OCI-LY7 (cell line): Measurements from ENCODE around the gene ADAT1. TPM values are rescaled to one million over a fixed set of nuclear protein-coding genes. Genes with fewer than 3 reads are reported as not detected.

ENCODE experiments used
- BruUV-seq: library from RNA; stranded (reverse); fragments of 400-500 nt; replicated peaks from 2 replicates; lab custom pipeline; 2021; lab: Mats Ljungman, UMichigan
- CTCF ChIA-PET: fragments of 300-600 bp; sonication (Branson Sonifier 250); formaldehyde crosslinking; loops from one replicate; lab custom pipeline; 2022; ENCODE audit warnings: antibody characterized with exemption; ENCODE audit not compliant: unreplicated experiment; lab: Charles Lee
- POLR2A ChIA-PET: fragments of 300-600 bp; sonication (Branson Sonifier 250); formaldehyde crosslinking; loops from one replicate; lab custom pipeline; 2022; ENCODE audit warnings: antibody characterized with exemption; lab: Charles Lee
- DNase-seq: peaks from one replicate; pipeline ENCODE4 v3.0.0-alpha.2; 2015; ENCODE audit warnings: low spot score
- H2AFZ ChIP-seq: fragments of 200-600 bp; sonication (generic), shearing (Covaris generic); 2 replicates; pipeline ENCODE4 v1.6.1; 2014; ENCODE audit warnings: mild to moderate bottlenecking, antibody characterized with exemption, low read length, moderate library complexity
- H3K27ac ChIP-seq: fragments of 200-600 bp; sonication (generic); 2 replicates; pipeline ENCODE4 v1.5.1; 2014; ENCODE audit warnings: mixed run types, low read depth, mild to moderate bottlenecking, moderate library complexity, low read length, inconsistent platforms; ENCODE audit not compliant: poor library complexity, severe bottlenecking
- H3K36me3 ChIP-seq: fragments of 200-600 bp; sonication (generic); 2 replicates; pipeline ENCODE4 v1.6.1; 2014; ENCODE audit warnings: mild to moderate bottlenecking, antibody characterized with exemption, low read length, moderate library complexity, mixed read lengths; ENCODE audit not compliant: insufficient read depth
- H3K4me1 ChIP-seq: fragments of 200-600 bp; sonication (generic); 2 replicates; pipeline ENCODE4 v1.5.1; 2014; ENCODE audit warnings: mild to moderate bottlenecking, low read length; ENCODE audit not compliant: insufficient read depth, poor library complexity, severe bottlenecking
- H3K4me2 ChIP-seq: fragments of 200-600 bp; sonication (generic); 2 replicates; pipeline ENCODE4 v1.6.1; 2014; ENCODE audit warnings: mild to moderate bottlenecking, low read length
- H3K4me3 ChIP-seq: fragments of 200-600 bp; sonication (generic); 2 replicates; pipeline ENCODE4 v1.5.1; 2014; ENCODE audit warnings: mild to moderate bottlenecking, low read depth, low read length; ENCODE audit not compliant: poor library complexity, severe bottlenecking
- H3K79me2 ChIP-seq: fragments of 200-600 bp; sonication (generic); 2 replicates; pipeline ENCODE4 v1.6.1; 2016; ENCODE audit warnings: low read depth, mild to moderate bottlenecking, low read length, moderate library complexity, mixed read lengths; ENCODE audit not compliant: insufficient read depth
- H3K9me2 ChIP-seq: fragments of 200-600 bp; sonication (generic); 2 replicates; pipeline ENCODE4 v1.6.1; 2016; ENCODE audit warnings: mild to moderate bottlenecking, low read length, mixed read lengths; ENCODE audit not compliant: insufficient read depth
- H3K9me3 ChIP-seq: fragments of 200-600 bp; sonication (generic); 2 replicates; pipeline ENCODE4 v1.6.1; 2014; ENCODE audit warnings: mild to moderate bottlenecking, mixed run types, low read length, mixed read lengths
- H4K20me1 ChIP-seq: fragments of 200-600 bp; sonication (generic); 2 replicates; pipeline ENCODE4 v1.6.1; 2014; ENCODE audit warnings: mild to moderate bottlenecking, antibody characterized with exemption, low read length, moderate library complexity, mixed read lengths; ENCODE audit not compliant: insufficient read depth
- EZH2phosphoT487 ChIP-seq: fragments of 200-600 bp; sonication (generic); IDR thresholded peaks from 2 replicates; pipeline ENCODE4 v1.6.1; 2018; ENCODE audit warnings: low read depth, borderline replicate concordance, mild to moderate bottlenecking, mixed run types, antibody characterized with exemption, low read length, moderate library complexity, mixed read lengths
- intact Hi-C: fragments of 100-400 bp; cut with micrococcal nuclease; formaldehyde crosslinking; loops from one replicate; pipeline ENCODE4 v1.10.0; 2022; ENCODE audit not compliant: unreplicated experiment
- total RNA-seq, 2 experiments: library from RNA; depleted of rRNA in 1 of 2; stranded (reverse); fragments of >200 nt in 1 of 2; shearing (Covaris generic) in 1 of 2; gene quantifications; 2 replicates each; pipeline ENCODE4 v1.2.3, GENCODE V29; 2014 to 2022
- TF ChIP-seq, protein P1 (sequence below): fragments of 200-600 bp; sonication (generic); conservative IDR thresholded peaks from 2 replicates; pipeline ENCODE4 v1.5.1; 2014; ENCODE audit warnings: mild to moderate bottlenecking, antibody characterized with exemption, low read length, moderate library complexity, mixed read lengths

Gene ADAT1
- total RNA-seq, 2 experiments from 2014 or later: 53.4 to 91.7 TPM

- peaks cover 83% of the 10 kb centered on the region for H3K36me3 ChIP-seq
- H2AFZ ChIP-seq: no peak overlapping the region
- DNase-seq: no peak
- no TSS peak for BruUV-seq
- no peaks in the 10 kb centered on the region for H4K20me1 ChIP-seq
- no peak overlapping the region for H3K27ac ChIP-seq
- H3K4me1 ChIP-seq: peaks cover 17% of the 10 kb centered on the region
- no peaks in the 10 kb centered on the region for H3K9me3 ChIP-seq
- TF ChIP-seq EZH2phosphoT487: no peak
- TF ChIP-seq, protein P1, sequence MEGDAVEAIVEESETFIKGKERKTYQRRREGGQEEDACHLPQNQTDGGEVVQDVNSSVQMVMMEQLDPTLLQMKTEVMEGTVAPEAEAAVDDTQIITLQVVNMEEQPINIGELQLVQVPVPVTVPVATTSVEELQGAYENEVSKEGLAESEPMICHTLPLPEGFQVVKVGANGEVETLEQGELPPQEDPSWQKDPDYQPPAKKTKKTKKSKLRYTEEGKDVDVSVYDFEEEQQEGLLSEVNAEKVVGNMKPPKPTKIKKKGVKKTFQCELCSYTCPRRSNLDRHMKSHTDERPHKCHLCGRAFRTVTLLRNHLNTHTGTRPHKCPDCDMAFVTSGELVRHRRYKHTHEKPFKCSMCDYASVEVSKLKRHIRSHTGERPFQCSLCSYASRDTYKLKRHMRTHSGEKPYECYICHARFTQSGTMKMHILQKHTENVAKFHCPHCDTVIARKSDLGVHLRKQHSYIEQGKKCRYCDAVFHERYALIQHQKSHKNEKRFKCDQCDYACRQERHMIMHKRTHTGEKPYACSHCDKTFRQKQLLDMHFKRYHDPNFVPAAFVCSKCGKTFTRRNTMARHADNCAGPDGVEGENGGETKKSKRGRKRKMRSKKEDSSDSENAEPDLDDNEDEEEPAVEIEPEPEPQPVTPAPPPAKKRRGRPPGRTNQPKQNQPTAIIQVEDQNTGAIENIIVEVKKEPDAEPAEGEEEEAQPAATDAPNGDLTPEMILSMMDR: no peak
- POLR2A ChIA-PET: interaction anchor here (1.2 kb wide), 1 partner anchor 32 kb away, joined by 3 read pairs; no protein-coding TSS in a partner anchor
- intact Hi-C loops: no loop called here
- H3K79me2 ChIP-seq: peaks cover 14% of the 10 kb centered on the region; the same call in 1 of the 2 replicates
- H3K4me2 ChIP-seq: no peak overlapping the region
- H3K4me3 ChIP-seq: no peak overlapping the region
- H3K9me2 ChIP-seq: no peaks in the 10 kb centered on the region
- CTCF ChIA-PET: no interaction called here
Measured at GRCh38 chr16:75617121-75617520, 6.0 kb downstream of the ADAT1 start.

GRCh38 chr16:75616521-75617010 lies 6.5 kb downstream of the ADAT1 start:
- no peaks in the 10 kb centered on the region for H4K20me1 ChIP-seq
- no peak overlapping the region for H3K27ac ChIP-seq
- peaks cover 11% of the 10 kb centered on the region for H3K4me1 ChIP-seq
- no peaks in the 10 kb centered on the region for H3K9me2 ChIP-seq
- BruUV-seq: no TSS peak
- POLR2A ChIA-PET: interaction anchor here (1.2 kb wide), 1 partner anchor 33 kb away, joined by 3 read pairs; no protein-coding TSS in a partner anchor
- no peak overlapping the region for H3K4me3 ChIP-seq
- no peak for DNase-seq
- CTCF ChIA-PET: no interaction called here
- no peak overlapping the region for H2AFZ ChIP-seq
- no peak for TF ChIP-seq EZH2phosphoT487
- TF ChIP-seq, protein P1: no peak
- H3K36me3 ChIP-seq: peaks cover 89% of the 10 kb centered on the region
- intact Hi-C loops: no loop called here
- H3K4me2 ChIP-seq: no peak overlapping the region
- H3K9me3 ChIP-seq: no peaks in the 10 kb centered on the region
- peaks cover 9% of the 10 kb centered on the region; the same call in 1 of the 2 replicates for H3K79me2 ChIP-seq

GRCh38 chr16:75615619-75616018 lies 7.5 kb downstream of the ADAT1 start:
- Histone ChIP-seq H3K9me2 (no peaks in the 10 kb centered on the region), H3K27ac (no peak overlapping the region), H3K4me2 (no peak overlapping the region), H3K36me3 (peaks cover 98% of the 10 kb centered on the region), H3K79me2 (no peaks in the 10 kb centered on the region), H4K20me1 (no peaks in the 10 kb centered on the region), H3K4me3 (no peak overlapping the region), H3K9me3 (no peaks in the 10 kb centered on the region), H3K4me1 (peaks cover 2% of the 10 kb centered on the region), H2AFZ (no peak overlapping the region)
- no TSS peak for BruUV-seq
- DNase-seq: no peak
- ChIA-PET CTCF (interaction anchor here (1.0 kb wide), 1 partner anchor 60 kb away, joined by 3 read pairs; no protein-coding TSS in a partner anchor), POLR2A (interaction anchor here (0.7 to 0.8 kb wide), 2 partner anchors 9 to 22 kb away, joined by 3 read pairs; no protein-coding TSS in a partner anchor)
- intact Hi-C loops: no loop called here
- TF ChIP-seq EZH2phosphoT487: no peak
- TF ChIP-seq, protein P1: no peak
